ENCODE measurements around the gene PDE1C.

DNA sequence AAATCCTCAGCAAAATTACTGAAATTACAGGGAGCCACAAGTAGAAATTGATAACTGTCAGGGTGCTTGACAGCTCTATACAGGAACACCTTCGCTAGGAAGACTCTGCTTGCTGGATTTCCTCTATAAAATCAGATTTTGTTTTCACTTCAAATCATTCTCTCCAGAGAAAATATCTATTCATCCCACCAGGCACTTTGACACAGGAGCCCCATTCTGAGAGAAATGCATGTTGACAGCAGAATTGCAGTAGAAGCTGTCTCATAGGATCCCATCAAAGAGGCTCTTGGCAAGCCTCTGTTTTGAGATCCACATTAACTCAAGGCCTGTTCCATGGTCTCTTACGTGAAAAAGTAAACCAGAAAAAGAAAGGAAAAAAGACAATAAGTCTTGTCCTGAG is 116.8 kb downstream of the PDE1C start:
- TF ChIP-seq SPI1 (IDR thresholded peaks at IDR 0.05; ENCODE audit: low read depth, low read length), result no peak
- TF ChIP-seq PAX5 (IDR thresholded peaks at IDR 0.05; ENCODE audit: insufficient read depth, low read length, severe bottlenecking), result no peak
- no peak for TF ChIP-seq POLR2A (IDR thresholded peaks at IDR 0.05; ENCODE audit: low read depth, low read length)
- TF ChIP-seq TAF1 (IDR thresholded peaks at IDR 0.05; ENCODE audit: low read depth, low read length), result no peak
- TF ChIP-seq POU2F2 (IDR thresholded peaks at IDR 0.05; ENCODE audit: low read depth, low read length), result no peak

Measured in GM12891 (cell line).